GM23338 (cell line): ENCODE results near the gene OR2L2. TPM values are rescaled to one million over a fixed set of nuclear protein-coding genes. Genes with fewer than 3 reads are reported as not detected.

Experiments used
- CREB1 ChIP-seq: fragments of 250-450 bp; sonication (Bioruptor Pico); IDR thresholded peaks from 2 replicates; pipeline ENCODE4 v1.5.0; 2020; ENCODE audit warnings: low read depth, mild to moderate bottlenecking, moderate library complexity
- EZH2 ChIP-seq: fragments of 200-600 bp; sonication (generic); IDR thresholded peaks from one replicate; pipeline ENCODE4 v1.8.0; 2017; ENCODE audit warnings: antibody characterized with exemption, mild to moderate bottlenecking, low read depth; ENCODE audit not compliant: unreplicated experiment
- EZH2phosphoT487 ChIP-seq: fragments of 200-600 bp; sonication (generic); IDR thresholded peaks from one replicate; pipeline ENCODE4 v1.8.1; 2018; ENCODE audit warnings: antibody characterized with exemption; ENCODE audit not compliant: unreplicated experiment
- NANOG ChIP-seq: IDR thresholded peaks from 2 replicates; pipeline ENCODE4 v1.6.1; 2016; ENCODE audit warnings: antibody characterized with exemption, borderline replicate concordance
- STAT1 ChIP-seq: IDR thresholded peaks from one replicate; pipeline ENCODE4 v1.6.1; 2016; ENCODE audit warnings: antibody characterized with exemption; ENCODE audit not compliant: unreplicated experiment
- ZNF462 ChIP-seq: fragments of 250-450 bp; sonication (Bioruptor Pico); IDR thresholded peaks from 2 replicates; pipeline ENCODE4 v1.5.0; 2020; ENCODE audit warnings: mild to moderate bottlenecking, moderate library complexity
- polyA plus RNA-seq: library from polyadenylated mRNA; unstranded; fragments of >200 nt; fragmentation: Nextera tagmentation; extraction: Ambion mirVana; gene quantifications from 2 replicates; pipeline ENCODE4 v1.2.1, GENCODE V29; 2016
- total RNA-seq: library from RNA; depleted of rRNA; stranded (reverse); fragments of >200 nt; shearing (Covaris generic); gene quantifications from 2 replicates; pipeline ENCODE4 v1.2.3, GENCODE V29; 2014
- TF ChIP-seq, protein P1 (sequence below): IDR thresholded peaks from one replicate; pipeline ENCODE4 v1.6.1; 2018; ENCODE audit warnings: antibody characterized with exemption; ENCODE audit not compliant: unreplicated experiment

The OR2L2 gene
- total and polyA plus RNA-seq, 2 experiments from 2014 or later = 0.06 to 0.07 TPM

DNA sequence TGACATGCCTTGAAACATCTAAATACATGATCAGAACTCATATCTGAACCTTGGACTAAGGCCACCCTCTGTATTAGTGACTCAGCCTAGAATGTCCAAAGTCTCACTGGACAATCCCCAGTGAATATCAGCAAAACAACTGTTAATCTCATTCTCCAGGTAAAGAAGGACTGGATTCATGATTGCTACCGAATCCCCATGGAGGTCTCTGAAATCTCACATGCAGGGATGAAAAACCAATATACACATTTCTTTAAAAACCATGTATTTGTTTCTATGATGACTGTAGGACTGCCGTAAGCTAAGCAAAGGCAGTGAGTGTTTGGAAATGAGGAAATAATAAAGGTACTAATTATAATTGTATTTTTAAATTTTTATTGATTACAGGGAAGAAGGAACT lies 16.7 kb downstream of the OR2L2 start, which contains the start of gene OR2L3 (continued):
- TF ChIP-seq ZNF462 (no peak), CREB1 (no peak), EZH2 (no peak), EZH2phosphoT487 (no peak), NANOG (no peak), STAT1 (no peak)
- TF ChIP-seq, protein P1, sequence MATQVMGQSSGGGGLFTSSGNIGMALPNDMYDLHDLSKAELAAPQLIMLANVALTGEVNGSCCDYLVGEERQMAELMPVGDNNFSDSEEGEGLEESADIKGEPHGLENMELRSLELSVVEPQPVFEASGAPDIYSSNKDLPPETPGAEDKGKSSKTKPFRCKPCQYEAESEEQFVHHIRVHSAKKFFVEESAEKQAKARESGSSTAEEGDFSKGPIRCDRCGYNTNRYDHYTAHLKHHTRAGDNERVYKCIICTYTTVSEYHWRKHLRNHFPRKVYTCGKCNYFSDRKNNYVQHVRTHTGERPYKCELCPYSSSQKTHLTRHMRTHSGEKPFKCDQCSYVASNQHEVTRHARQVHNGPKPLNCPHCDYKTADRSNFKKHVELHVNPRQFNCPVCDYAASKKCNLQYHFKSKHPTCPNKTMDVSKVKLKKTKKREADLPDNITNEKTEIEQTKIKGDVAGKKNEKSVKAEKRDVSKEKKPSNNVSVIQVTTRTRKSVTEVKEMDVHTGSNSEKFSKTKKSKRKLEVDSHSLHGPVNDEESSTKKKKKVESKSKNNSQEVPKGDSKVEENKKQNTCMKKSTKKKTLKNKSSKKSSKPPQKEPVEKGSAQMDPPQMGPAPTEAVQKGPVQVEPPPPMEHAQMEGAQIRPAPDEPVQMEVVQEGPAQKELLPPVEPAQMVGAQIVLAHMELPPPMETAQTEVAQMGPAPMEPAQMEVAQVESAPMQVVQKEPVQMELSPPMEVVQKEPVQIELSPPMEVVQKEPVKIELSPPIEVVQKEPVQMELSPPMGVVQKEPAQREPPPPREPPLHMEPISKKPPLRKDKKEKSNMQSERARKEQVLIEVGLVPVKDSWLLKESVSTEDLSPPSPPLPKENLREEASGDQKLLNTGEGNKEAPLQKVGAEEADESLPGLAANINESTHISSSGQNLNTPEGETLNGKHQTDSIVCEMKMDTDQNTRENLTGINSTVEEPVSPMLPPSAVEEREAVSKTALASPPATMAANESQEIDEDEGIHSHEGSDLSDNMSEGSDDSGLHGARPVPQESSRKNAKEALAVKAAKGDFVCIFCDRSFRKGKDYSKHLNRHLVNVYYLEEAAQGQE = no peak
